NCI-H748 (cell line): Measurements from ENCODE around the gene TEX48.

Source experiments
- DNase-seq: peaks from one replicate; lab custom pipeline; 2025; ENCODE audit not compliant: unreplicated experiment; lab: John Stamatoyannopoulos, UW

The TEX48 gene, protein sequence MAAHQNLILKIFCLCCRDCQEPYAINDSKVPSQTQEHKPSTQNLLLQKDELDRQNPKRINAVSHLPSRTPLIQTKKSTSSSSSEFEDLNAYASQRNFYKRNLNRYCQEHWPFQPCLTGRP

DNA sequence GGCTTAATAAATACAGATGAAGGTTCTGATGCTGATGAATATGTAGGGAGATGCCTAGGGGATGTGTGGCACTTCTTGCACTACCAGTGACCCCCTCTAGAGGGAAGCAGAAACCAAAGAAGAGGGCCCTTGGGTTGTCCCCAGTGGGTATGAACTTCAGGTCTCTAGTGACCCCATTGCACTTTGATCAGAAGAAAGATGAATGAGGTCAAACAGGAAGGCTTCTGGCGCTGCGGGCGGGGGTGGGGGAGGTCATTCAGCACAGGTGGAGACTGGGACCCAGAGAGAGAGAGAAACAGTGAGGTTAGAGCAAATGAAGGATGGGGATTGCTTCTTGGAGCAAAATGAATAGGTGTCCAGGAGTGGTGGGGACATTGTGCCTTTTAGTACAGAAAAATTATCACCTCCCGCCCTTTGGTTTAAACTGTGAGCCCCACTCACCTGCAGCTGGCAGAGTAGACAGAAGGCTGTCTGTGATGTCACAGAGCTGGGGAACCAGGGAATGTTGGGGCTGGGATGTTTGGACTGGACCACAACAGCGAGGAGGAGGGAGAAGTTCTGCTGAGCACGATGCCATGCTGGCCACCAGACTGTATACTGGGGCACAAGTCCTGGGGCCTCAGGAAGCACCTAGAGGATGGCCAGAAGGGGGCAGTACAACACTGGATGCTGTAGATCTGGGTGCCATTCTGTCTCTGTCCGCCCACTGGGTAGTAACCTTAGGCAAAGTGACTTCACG is at the start of gene TEX48:
Gene TEX48 (minus strand): TSS at position 599 of the 739 bp plus-strand sequence. CDS start 10,469 bp downstream, outside the sequence.
- DNase-seq, result peak; percentile 68

- no peak for DNase-seq
Measured at GRCh38 chr9:114731701-114732100, 49.7 kb upstream of the TEX48 start.

DNA sequence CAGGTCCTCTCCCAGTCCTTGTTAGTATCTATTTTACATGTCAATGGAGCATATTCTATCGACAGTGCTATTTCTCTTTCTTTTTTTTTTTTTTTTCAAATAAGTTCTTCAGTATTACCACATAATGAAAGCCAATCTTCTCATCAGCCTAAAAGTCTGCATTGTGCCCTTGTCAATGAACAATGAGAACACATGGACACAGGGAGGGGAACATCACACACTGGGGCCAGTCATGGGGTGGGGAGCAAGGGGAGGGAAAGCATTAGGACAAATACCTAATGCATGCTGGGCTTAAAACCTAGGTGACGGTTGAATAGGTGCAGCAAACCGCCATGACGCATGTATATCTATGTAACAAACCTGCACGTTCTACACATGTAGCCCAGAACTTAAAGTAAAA is 47.7 kb upstream of the TEX48 start:
- no peak for DNase-seq

DNA sequence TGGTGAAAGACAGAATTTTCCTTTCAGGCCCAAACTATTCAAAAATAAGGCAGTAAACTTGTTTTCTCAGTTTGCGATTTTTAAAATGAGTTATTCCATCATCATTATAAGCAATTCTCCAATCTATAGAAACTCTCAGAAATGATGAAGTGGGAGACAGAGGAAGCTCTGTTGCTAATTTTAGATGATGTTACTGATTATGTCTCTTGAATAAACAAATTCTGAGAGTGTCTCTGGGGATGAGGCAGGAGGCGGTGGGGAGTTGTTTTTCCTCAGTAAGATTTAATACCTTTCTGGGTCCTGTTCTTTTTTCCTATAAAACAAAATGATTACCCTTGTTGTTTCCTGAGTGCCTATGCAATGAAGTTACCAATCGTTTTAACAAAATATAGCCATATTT is 43.9 kb upstream of the TEX48 start:
- no peak for DNase-seq

GRCh38 chr9:114724744-114725143 is 42.8 kb upstream of the TEX48 start:
- no peak for DNase-seq

- no peak for DNase-seq
Measured at GRCh38 chr9:114723931-114724330, 41.9 kb upstream of the TEX48 start.

DNA sequence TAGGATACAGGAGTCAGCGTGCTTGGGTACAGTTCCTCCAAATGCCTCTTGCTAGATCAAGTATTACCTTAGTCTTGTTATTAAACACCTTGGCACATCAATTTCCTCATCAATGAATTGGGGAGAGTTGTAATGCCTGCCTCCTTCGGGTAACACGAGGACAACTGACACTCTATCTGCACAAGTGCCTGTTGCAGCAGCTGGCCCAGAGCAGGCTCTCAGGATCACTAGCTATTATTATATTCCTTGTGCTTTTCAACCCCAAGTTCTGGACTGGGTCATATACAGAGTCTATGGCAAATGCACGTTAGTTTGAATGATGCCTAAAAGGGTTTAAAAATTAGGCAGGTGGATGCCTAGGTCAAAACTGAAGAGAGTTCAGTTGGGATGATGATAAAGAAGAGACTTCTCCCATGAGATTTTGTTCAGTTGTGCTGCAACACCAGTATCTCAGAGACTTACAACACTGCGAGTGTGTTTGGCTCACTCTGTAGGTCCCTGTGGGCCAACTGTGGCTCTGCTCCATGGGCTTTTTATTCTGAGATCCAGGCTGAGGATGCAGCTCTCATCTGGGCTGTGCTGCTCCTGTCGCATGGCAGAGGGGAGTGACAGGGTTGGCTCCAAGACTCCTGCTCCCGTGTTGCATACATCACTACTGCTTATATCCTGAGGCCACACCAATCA is 41.1 kb upstream of the TEX48 start:
- DNase-seq, result no peak

GRCh38 chr9:114722081-114722621 is 40.2 kb upstream of the TEX48 start:
- DNase-seq, result peak; percentile 30

GRCh38 chr9:114721491-114722079 is 39.6 kb upstream of the TEX48 start:
- peak; percentile 92 for DNase-seq

- DNase-seq, result no peak
Measured at GRCh38 chr9:114720086-114720676, 38.2 kb upstream of the TEX48 start.

DNA sequence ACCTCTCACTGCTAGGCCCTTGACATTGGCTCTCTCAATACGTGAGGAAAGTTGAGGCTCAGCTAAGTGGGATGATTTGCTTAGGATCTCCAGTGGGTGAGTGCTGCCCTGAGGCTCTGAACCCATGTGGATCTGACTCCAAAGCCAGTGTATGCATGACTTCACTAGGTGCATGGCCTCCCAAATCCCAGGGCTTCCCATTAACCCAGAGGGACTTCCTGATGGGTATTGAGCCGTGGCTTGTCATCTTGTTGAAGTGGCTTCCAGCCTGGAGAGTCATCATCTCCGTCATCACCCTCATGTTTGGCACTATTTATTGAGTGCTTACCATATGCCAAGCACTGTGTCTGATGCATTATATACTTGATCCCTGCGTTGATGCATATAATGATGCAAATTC is 37.3 kb upstream of the TEX48 start:
- DNase-seq, result no peak

GRCh38 chr9:114718801-114719221 is 36.8 kb upstream of the TEX48 start:
- DNase-seq, result no peak

DNA sequence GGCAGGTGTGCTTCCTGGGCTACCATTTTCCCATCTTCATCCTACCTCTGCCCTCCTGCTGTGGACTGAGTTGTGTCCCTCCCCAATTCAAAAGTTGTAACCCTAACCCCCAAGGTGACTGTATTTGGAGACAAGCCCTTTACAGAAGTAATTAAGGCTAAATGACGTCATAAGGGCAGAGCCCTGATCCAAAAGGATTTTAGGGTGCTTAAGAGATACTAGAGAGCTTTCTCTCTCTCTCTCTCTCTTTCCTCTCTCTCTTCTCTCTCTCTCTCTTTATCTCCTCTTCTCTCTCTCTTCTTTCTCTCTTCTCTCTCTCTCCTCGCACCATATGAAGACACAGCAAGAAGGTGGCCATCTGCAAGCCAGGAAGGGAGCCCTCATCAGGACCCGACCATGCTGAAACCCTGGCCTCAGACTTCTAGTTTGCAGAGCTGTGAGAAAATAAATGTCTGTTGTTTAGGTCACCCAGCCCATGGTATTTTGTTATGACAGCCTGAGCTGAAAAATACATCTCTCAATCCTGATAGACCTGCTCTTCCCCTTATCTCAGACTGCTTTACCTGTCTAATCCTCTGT is 36.0 kb upstream of the TEX48 start:
- no peak for DNase-seq

GRCh38 chr9:114709636-114710035 is 27.6 kb upstream of the TEX48 start:
- no peak for DNase-seq

GRCh38 chr9:114706711-114707110 is 24.7 kb upstream of the TEX48 start:
- no peak for DNase-seq

DNA sequence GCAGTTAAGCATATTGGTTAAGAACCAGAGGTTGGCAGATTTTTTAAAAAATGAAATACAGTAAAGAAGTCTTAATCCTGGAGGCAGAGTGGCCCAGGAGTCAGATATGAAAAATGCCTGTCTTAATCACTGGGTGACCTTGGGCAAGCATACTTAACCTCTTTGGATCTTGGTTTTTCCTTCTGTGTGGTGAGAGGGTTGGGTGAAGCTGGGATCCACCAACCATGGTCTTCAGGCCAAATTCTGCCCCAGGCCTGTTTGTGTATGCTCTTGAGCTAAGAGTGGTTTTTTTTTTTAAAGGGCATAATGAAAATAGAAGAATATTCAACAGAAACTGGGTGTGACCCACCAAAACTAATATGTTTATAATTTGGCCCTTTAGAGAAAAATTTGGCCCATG is 20.0 kb upstream of the TEX48 start:
- no peak for DNase-seq

- no peak for DNase-seq
Measured at GRCh38 chr9:114697951-114698351, 16.0 kb upstream of the TEX48 start.

DNA sequence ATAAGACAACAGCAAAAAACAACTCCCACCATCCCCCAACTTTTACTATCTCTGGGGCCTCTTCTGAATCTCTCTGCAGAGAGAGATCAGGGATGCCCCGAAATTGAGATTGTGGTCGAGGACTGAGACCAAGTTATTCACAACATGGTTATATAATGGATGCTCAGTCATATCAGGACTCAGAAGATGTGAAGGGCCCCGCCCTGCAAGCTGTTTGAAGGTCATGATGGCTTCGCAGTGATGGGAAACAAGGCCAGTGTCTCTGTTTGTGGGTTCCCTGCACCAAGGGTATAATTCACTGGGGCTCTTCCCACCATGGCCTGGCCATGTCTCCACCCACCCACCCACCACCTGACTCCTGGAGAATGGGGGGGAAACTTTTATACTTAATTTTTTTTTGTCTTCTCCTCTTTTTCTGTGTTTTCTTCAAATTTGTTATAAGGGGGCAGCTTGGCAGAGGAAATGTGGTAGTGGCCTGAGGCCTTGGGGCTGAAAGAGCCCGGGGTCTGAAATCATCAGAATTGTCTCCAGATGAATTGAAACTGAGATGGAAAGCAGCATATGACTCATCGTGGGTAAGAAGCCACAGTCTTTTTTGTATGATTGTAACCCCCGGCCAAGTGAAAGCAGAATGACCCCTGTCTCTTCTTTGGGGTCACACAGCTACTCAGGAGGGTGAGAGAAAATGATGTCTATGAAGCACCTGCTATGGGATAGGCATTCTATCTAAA is 15.0 kb upstream of the TEX48 start:
- DNase-seq, result no peak

DNA sequence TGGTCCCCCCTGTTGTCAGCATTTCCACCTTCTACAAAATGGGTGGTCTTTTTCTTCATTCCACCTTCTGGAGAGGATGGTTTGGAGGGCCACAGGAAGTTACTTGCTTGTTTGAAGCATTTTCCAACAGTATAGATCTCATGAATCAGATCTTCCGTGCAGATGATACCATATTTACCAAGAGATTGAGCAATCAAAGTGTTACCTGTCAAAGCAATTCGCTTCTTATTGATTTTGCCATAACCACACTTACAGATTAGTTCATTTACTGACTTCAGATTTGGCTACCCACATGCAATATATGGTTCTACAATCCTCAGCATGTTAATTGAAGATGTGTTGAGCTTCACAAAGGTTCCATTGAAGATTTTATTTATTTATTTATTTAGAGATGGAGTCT is 14.0 kb upstream of the TEX48 start:
- DNase-seq, result no peak

- no peak for DNase-seq
Measured at GRCh38 chr9:114694719-114695269, 12.8 kb upstream of the TEX48 start.
